ENCODE results near the gene TCTA.
A peak's percentile ranks its signal among the peaks of the same experiment; 100 is the strongest.

TCTA gene

GRCh38 chr3:49427586-49427985 is 15.4 kb downstream of the TCTA start:
- no peak for DNase-seq
- no peak overlapping the region for H3K27ac ChIP-seq
- no peaks in the 10 kb centered on the region for H3K36me3 ChIP-seq
- TF ChIP-seq CTCF (IDR thresholded peaks at IDR 0.05; ENCODE audit: low read depth, low read length): no peak
- H3K27me3 ChIP-seq (ENCODE audit: insufficient read depth, low read depth, severe bottlenecking): no peaks in the 10 kb centered on the region
- no peaks in the 10 kb centered on the region for H3K9me3 ChIP-seq (ENCODE audit: severe bottlenecking)
- no peak overlapping the region for H3K4me3 ChIP-seq (ENCODE audit: low read depth, low read length)

GRCh38 chr3:49428752-49429080 is 16.5 kb downstream of the TCTA start:
- Histone ChIP-seq H3K27me3 (ENCODE audit: insufficient read depth, low read depth, severe bottlenecking) (no peaks in the 10 kb centered on the region), H3K4me3 (ENCODE audit: low read depth, low read length) (peak overlapping the region; percentile 63), H3K36me3 (no peaks in the 10 kb centered on the region), H3K27ac (peak overlapping the region; percentile 82), H3K9me3 (ENCODE audit: severe bottlenecking) (no peaks in the 10 kb centered on the region)
- no peak for DNase-seq
- TF ChIP-seq CTCF (IDR thresholded peaks at IDR 0.05; ENCODE audit: low read depth, low read length): no peak; the same call in 1 of the 2 replicates

GRCh38 chr3:49434731-49435130 is 22.5 kb downstream of the TCTA start:
- no peak for TF ChIP-seq CTCF (IDR thresholded peaks at IDR 0.05; ENCODE audit: low read depth, low read length)
- H3K9me3 ChIP-seq (ENCODE audit: severe bottlenecking): no peaks in the 10 kb centered on the region
- DNase-seq: no peak
- no peak overlapping the region for H3K4me3 ChIP-seq (ENCODE audit: low read depth, low read length)
- H3K27ac ChIP-seq: no peak overlapping the region
- H3K36me3 ChIP-seq: no peaks in the 10 kb centered on the region
- H3K27me3 ChIP-seq (ENCODE audit: insufficient read depth, low read depth, severe bottlenecking): no peaks in the 10 kb centered on the region

- Histone ChIP-seq H3K9me3 (ENCODE audit: severe bottlenecking) (no peaks in the 10 kb centered on the region), H3K4me3 (ENCODE audit: low read depth, low read length) (no peak overlapping the region), H3K36me3 (no peaks in the 10 kb centered on the region), H3K27me3 (ENCODE audit: insufficient read depth, low read depth, severe bottlenecking) (no peaks in the 10 kb centered on the region), H3K27ac (no peak overlapping the region)
- TF ChIP-seq CTCF (IDR thresholded peaks at IDR 0.05; ENCODE audit: low read depth, low read length): no peak
- no peak for DNase-seq
Measured at GRCh38 chr3:49445391-49445790, 33.2 kb downstream of the TCTA start.

GRCh38 chr3:49453621-49454020 is 41.4 kb downstream of the TCTA start:
- no peak for TF ChIP-seq CTCF (IDR thresholded peaks at IDR 0.05; ENCODE audit: low read depth, low read length)
- H3K27ac ChIP-seq: no peak overlapping the region

GRCh38 chr3:49454458-49454857 is 42.2 kb downstream of the TCTA start:
- Histone ChIP-seq H3K36me3 (no peaks in the 10 kb centered on the region), H3K27ac (no peak overlapping the region), H3K27me3 (ENCODE audit: insufficient read depth, low read depth, severe bottlenecking) (no peaks in the 10 kb centered on the region), H3K4me3 (ENCODE audit: low read depth, low read length) (no peak overlapping the region), H3K9me3 (ENCODE audit: severe bottlenecking) (no peaks in the 10 kb centered on the region)
- peak; percentile 74 for DNase-seq
- peak; percentile 74 for TF ChIP-seq CTCF (IDR thresholded peaks at IDR 0.05; ENCODE audit: low read depth, low read length)

More at GRCh38 chr3:49453621-49454020, 41.4 kb downstream of the TCTA start:
- no peak for DNase-seq
- H3K36me3 ChIP-seq: no peaks in the 10 kb centered on the region
- no peak overlapping the region for H3K4me3 ChIP-seq (ENCODE audit: low read depth, low read length)
- H3K27me3 ChIP-seq (ENCODE audit: insufficient read depth, low read depth, severe bottlenecking): no peaks in the 10 kb centered on the region
- no peaks in the 10 kb centered on the region for H3K9me3 ChIP-seq (ENCODE audit: severe bottlenecking)
